HG02623 (cell line): ENCODE results near the gene SLFN13.
"Not testable (repeated sequence)": the region's sequence is repeated elsewhere in the genome, so short reads cannot be mapped to it uniquely, and the experiment has no call there.

ENCODE experiments used
- ATAC-seq: cut with Tn5 transposase; IDR thresholded peaks from one replicate; pipeline ENCODE4 v1.9.1; 2021; ENCODE audit warnings: moderate library complexity; ENCODE audit not compliant: unreplicated experiment

The SLFN13 gene

GRCh38 chr17:35433075-35433894, 15.3 kb downstream of the SLFN13 start:
- no peak for ATAC-seq

- peak; percentile 53 for ATAC-seq
These were observed 16.1 kb downstream of the SLFN13 start, which contains the start of gene SLFN12 for GRCh38 chr17:35432176-35433074. SLFN12 (minus strand) TSS chr17:35432500; CDS start chr17:35423028, 9,472 bp downstream.

GRCh38 chr17:35429702-35430101, 18.9 kb downstream of the SLFN13 start:
- no peak for ATAC-seq

DNA sequence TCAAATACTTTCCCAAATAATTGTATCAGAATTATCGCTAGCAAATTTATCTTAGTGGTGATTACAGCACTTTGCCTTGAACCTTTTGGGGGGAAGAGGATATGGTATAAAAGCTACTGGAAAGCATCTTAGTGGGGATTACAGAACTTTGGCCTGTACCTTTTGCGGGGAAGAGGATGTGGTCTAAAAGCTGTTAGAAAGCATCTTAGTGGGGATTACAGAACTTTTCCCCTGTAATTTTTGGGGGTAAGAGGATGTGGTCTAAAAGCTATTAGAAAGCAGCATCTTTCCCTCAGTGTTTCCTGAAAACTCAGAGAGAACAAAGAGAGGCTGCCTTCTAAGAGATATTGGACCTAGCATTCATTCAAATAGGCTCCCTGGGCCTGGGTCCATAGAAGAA, 20.3 kb downstream of the SLFN13 start:
- ATAC-seq, result no peak

- ATAC-seq, result no peak
These were observed 24.8 kb downstream of the SLFN13 start for GRCh38 chr17:35423761-35424160.

DNA sequence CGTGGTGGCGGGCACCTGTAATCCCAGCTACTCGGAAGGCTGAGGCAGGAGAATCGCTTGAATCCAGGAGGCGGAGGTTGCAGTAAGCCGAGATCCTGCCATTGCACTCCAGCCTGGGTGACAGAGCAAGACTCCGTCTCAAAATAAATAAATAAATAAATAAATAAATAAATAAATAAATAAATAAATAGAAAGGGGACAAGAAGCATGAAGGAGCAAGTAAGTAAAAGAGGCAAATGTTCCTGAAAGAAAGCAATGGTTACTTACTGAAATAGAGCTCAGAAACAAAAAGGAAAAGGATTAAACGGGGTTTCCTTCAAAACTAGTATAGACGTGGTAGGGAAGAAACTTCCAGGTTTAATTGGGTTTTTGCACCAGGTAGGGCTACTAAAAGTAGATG, 27.5 kb downstream of the SLFN13 start:
- ATAC-seq, result not testable (repeated sequence)

DNA sequence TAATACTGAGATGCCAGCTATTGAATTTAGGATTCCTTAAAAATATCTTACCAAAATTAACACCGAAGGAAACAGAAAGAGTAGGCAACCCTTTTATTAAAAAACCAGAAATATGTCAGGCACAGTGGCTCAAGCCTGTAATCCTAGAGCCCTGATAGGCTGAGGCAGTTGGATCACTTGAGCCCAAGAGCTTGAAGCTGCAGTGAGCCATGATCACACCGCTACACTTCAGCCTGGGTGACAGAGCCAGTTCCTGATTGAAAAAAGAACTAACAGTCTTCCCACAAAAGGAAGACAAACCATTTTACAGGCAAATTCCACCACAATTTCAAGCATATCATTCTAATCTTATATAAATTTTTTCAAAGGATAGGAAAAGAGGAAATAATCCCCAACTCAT, 31.9 kb downstream of the SLFN13 start:
- ATAC-seq, result no peak

DNA sequence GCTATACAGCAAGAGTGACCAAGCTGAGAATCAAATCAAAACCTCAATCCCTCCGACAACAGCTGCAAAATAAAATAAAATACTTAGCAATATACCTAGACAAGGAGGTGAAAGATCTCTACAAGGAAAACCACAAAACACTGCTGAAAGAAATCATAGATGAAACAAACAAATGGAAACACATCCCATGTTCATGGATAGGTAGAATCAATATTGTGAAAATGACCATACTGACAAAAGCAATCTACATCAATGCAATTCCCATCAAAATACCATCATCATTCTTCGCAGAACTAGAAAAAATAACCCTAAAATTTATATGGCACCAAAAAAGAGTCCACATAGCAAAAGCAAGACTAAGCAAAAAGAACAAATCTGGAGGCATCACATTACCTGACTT, 33.9 kb downstream of the SLFN13 start:
- not testable (repeated sequence) for ATAC-seq

- ATAC-seq, result no peak
These were observed 34.3 kb downstream of the SLFN13 start for GRCh38 chr17:35414247-35414646.

DNA sequence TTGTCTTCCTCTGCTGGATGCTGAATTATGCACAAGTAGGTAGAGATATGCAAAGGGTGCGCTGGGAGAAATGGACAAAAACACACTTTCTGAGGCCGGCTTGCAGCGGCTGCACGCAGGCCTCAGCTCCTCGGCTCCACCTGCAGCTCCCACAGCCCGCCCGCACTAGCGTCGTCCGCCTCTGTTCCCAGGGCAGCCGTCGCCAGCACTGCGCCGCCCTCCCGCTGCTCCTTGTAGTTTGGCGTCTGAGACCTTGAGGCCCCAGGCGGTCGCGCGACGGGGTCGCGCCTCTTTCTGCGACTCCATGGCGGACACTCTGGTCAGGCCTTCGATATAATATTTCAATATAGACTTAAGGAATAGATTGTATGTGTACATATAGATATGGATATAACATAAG, 41.0 kb downstream of the SLFN13 start:
- no peak for ATAC-seq

- ATAC-seq, result no peak
These were observed 42.0 kb downstream of the SLFN13 start for GRCh38 chr17:35406568-35406967.

DNA sequence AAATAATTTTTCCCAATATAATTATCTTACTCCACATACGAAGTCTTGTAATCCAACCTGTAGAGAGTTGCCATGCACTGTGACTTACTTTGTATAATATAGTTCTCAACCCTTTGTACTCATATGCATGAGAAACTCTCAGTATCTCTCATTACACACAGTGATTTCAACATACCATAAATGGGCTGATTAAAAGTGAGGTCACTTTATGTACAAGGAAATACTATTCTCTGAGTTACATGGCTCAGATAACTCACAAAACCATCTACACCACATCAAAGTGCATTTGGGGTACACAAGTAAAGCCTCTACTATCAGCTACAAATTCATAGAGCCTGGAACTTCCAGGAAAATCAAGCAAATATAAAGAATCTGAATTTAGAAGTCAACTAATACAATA, 44.2 kb downstream of the SLFN13 start:
- no peak for ATAC-seq

DNA sequence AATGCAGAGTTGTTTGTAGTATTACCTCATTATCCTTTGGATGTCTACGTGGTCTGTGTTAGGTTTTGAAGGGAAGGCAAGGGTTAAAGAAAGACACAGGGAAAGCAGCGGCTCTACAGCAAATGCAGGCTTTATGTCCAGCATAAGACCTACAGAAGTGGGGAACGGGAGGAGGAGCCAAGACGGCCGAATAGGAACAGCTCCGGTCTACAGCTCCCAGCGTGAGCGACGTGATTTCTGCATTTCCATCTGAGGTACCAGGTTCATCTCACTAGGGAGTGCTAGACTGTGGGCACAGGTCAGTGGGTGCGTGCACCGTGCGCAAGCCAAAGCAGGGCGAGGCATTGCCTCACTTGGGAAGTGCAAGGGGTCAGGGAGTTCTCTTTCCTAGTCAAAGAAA, 54.8 kb downstream of the SLFN13 start:
- not testable (repeated sequence) for ATAC-seq

GRCh38 chr17:35390663-35391062, 57.9 kb downstream of the SLFN13 start:
- ATAC-seq, result no peak

DNA sequence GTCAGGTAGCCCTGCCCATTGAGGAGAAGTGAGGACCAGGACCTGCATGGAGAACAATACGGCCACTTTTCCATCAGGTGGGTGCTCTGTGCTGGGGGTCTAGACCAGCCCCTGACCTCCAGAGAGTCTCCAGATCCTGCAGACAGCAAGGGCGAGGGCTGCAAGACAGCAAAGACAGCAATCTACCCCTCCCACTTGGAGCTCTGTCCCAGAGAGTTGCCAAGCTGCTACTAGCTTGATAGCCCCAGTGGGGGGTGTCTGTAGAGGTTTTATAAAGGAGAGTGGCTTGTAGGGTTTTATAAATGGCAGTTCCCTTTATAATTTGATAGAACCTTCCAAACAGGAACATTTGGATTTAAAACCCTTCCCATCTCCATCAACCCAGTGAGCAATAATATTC, 58.4 kb downstream of the SLFN13 start:
- no peak for ATAC-seq

DNA sequence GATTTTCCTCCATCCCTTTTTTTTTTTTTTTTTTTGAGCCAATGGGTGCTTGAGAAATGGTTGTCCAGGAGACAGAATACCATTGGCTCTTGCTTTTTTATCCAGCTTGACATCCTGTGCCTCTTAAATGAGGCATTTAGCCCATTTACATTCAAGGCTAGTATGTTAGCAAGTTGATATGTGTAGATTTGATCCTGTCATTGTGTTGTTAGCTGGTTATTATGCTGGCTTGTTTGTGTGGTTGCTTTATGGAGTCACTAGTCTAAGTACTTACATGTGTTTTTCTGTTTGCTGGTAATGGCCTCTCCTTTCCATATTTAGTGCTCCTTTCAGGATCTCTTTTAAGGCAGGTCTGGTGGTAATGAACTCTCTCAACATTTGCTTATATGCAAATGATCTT, 61.1 kb downstream of the SLFN13 start:
- ATAC-seq, result no peak
